ENCODE results near the gene GALNT10. TPM values are rescaled to one million over a fixed set of nuclear protein-coding genes. Genes with fewer than 3 reads are reported as not detected.

GALNT10 gene
- total RNA-seq, 1 donor from 2014 or later: 11.5 TPM

GRCh38 chr5:154388842-154389241, 198.3 kb downstream of the GALNT10 start:
- Histone ChIP-seq H3K27ac (replicated peaks) (no peak overlapping the region), H3K4me3 (no peak overlapping the region), H3K4me1 (no peaks in the 10 kb centered on the region), H3K36me3 (peaks cover 27% of the 10 kb centered on the region), H3K9me3 (replicated peaks) (no peaks in the 10 kb centered on the region), H3K27me3 (ENCODE audit: low read depth) (no peaks in the 10 kb centered on the region)
- no peak for DNase-seq
- intact Hi-C loops (cut with micrococcal nuclease): no loop called here
- no peak for TF ChIP-seq CTCF (IDR thresholded peaks at IDR 0.05; ENCODE audit: borderline replicate concordance)

- TF ChIP-seq CTCF (IDR thresholded peaks at IDR 0.05; ENCODE audit: borderline replicate concordance): no peak
- Histone ChIP-seq H3K4me3 (no peak overlapping the region), H3K27me3 (ENCODE audit: low read depth) (no peaks in the 10 kb centered on the region), H3K27ac (replicated peaks) (no peak overlapping the region), H3K4me1 (no peaks in the 10 kb centered on the region), H3K36me3 (peaks cover 25% of the 10 kb centered on the region), H3K9me3 (replicated peaks) (no peaks in the 10 kb centered on the region)
- intact Hi-C loops (cut with micrococcal nuclease): no loop called here
- DNase-seq: no peak
These were observed 199.6 kb downstream of the GALNT10 start for GRCh38 chr5:154390096-154390495.

GRCh38 chr5:154390746-154391359, 200.3 kb downstream of the GALNT10 start:
- Histone ChIP-seq H3K4me1 (no peaks in the 10 kb centered on the region), H3K27me3 (ENCODE audit: low read depth) (no peaks in the 10 kb centered on the region), H3K36me3 (peaks cover 23% of the 10 kb centered on the region), H3K9me3 (replicated peaks) (no peaks in the 10 kb centered on the region), H3K27ac (replicated peaks) (no peak overlapping the region), H3K4me3 (no peak overlapping the region)
- no peak for DNase-seq
- TF ChIP-seq CTCF (IDR thresholded peaks at IDR 0.05; ENCODE audit: borderline replicate concordance): no peak
- intact Hi-C loops (cut with micrococcal nuclease): no loop called here

GRCh38 chr5:154391788-154392187, 201.3 kb downstream of the GALNT10 start:
- H3K9me3 ChIP-seq (replicated peaks): no peaks in the 10 kb centered on the region
- H3K36me3 ChIP-seq: peaks cover 14% of the 10 kb centered on the region
- no peak for DNase-seq
- no peaks in the 10 kb centered on the region for H3K4me1 ChIP-seq
- no peak overlapping the region for H3K27ac ChIP-seq (replicated peaks)
- no peak for TF ChIP-seq CTCF (IDR thresholded peaks at IDR 0.05; ENCODE audit: borderline replicate concordance)
- H3K27me3 ChIP-seq (ENCODE audit: low read depth): no peaks in the 10 kb centered on the region
- no peak overlapping the region for H3K4me3 ChIP-seq
- intact Hi-C loops (cut with micrococcal nuclease): no loop called here

GRCh38 chr5:154393850-154394249, 203.3 kb downstream of the GALNT10 start:
- H3K4me1 ChIP-seq: peaks cover 6% of the 10 kb centered on the region
- TF ChIP-seq CTCF (IDR thresholded peaks at IDR 0.05; ENCODE audit: borderline replicate concordance): no peak
- H3K9me3 ChIP-seq (replicated peaks): no peaks in the 10 kb centered on the region
- DNase-seq: no peak
- H3K36me3 ChIP-seq: peaks cover 10% of the 10 kb centered on the region
- no peak overlapping the region for H3K4me3 ChIP-seq
- no peaks in the 10 kb centered on the region for H3K27me3 ChIP-seq (ENCODE audit: low read depth)
- intact Hi-C loops (cut with micrococcal nuclease): no loop called here
- H3K27ac ChIP-seq (replicated peaks): no peak overlapping the region

All from left ventricle myocardium inferior (tissue), 1 donor.